GM18909 (cell line): ENCODE measurements around the gene CDC34.
"Not testable (repeated sequence)": the region's sequence is repeated elsewhere in the genome, so short reads cannot be mapped to it uniquely, and the experiment has no call there.

Experiments used
- ATAC-seq: cut with Tn5 transposase; IDR thresholded peaks from one replicate; pipeline ENCODE4 v1.9.1; 2021; ENCODE audit warnings: mild to moderate bottlenecking; ENCODE audit not compliant: unreplicated experiment, poor library complexity

CDC34 gene

GRCh38 chr19:584240-585001 is 52.9 kb downstream of the CDC34 start:
- no peak for ATAC-seq

GRCh38 chr19:585146-585545 is 53.6 kb downstream of the CDC34 start:
- ATAC-seq: not testable (repeated sequence)

- ATAC-seq: no peak
Observed at GRCh38 chr19:585551-586110, 54.1 kb downstream of the CDC34 start.

- ATAC-seq: no peak
Observed at GRCh38 chr19:588093-588740, 56.7 kb downstream of the CDC34 start.

- no peak for ATAC-seq
Observed at GRCh38 chr19:588741-589692, 57.5 kb downstream of the CDC34 start.

- no peak for ATAC-seq
Observed at GRCh38 chr19:589693-590395, 58.3 kb downstream of the CDC34 start, which contains the start of gene HCN2. TSS of gene HCN2 (plus strand) at chr19:589881. CDS start at chr19:589946, 65 bp downstream.

- no peak for ATAC-seq
Observed at GRCh38 chr19:590396-590745, 58.8 kb downstream of the CDC34 start.

- no peak for ATAC-seq
Observed at GRCh38 chr19:590750-591098, 59.2 kb downstream of the CDC34 start.

GRCh38 chr19:591099-591958 is 59.8 kb downstream of the CDC34 start:
- no peak for ATAC-seq
